Fibroblast of lung (primary cell): ENCODE measurements around the gene METTL5. TPM values are rescaled to one million over a fixed set of nuclear protein-coding genes. Genes with fewer than 3 reads are reported as not detected.

ENCODE experiments used
- DNase-seq, 2 donors: peaks; one replicate each; pipeline versions ENCODE4 v3.0.0 to v3.0.0-alpha.2; 2010; ENCODE audit warnings: low read depth in 2 of 2
- H2AFZ ChIP-seq: 2 replicates; pipeline ENCODE4 v1.5.1; 2012; ENCODE audit warnings: low read length, control low read depth, inconsistent platforms
- H3K27ac ChIP-seq: 2 replicates; pipeline ENCODE4 v1.5.1; 2011; ENCODE audit warnings: low read length, control low read depth; ENCODE audit not compliant: insufficient read depth
- H3K27me3 ChIP-seq: 2 replicates; pipeline ENCODE4 v1.5.1; 2011; ENCODE audit warnings: mild to moderate bottlenecking, low read length; ENCODE audit not compliant: control insufficient read depth, insufficient read depth
- H3K36me3 ChIP-seq: 2 replicates; pipeline ENCODE4 v1.5.1; 2011; ENCODE audit warnings: low read length; ENCODE audit not compliant: control insufficient read depth, insufficient read depth
- H3K4me1 ChIP-seq: 2 replicates; pipeline ENCODE4 v1.5.1; 2011; ENCODE audit warnings: low read length; ENCODE audit not compliant: control insufficient read depth, insufficient read depth; ENCODE audit errors: extremely low read depth
- H3K4me2 ChIP-seq: 2 replicates; pipeline ENCODE4 v1.5.1; 2011; ENCODE audit warnings: low read length, control low read depth; ENCODE audit not compliant: insufficient read depth; ENCODE audit errors: extremely low read depth
- H3K4me3 ChIP-seq, 4 experiments: fragments of 200-600 bp in 1 of 4; sonication (generic) in 1 of 4; replicated peaks in 1 of 4; 2 replicates each; pipeline ENCODE4 v1.5.1; 2011 to 2016; ENCODE audit warnings: low read length in 4 of 4, low read depth in 3 of 4, mild to moderate bottlenecking in 3 of 4, control low read depth in 2 of 4, inconsistent platforms in 1 of 4, mixed read lengths in 1 of 4; ENCODE audit not compliant: insufficient read depth in 1 of 4; ENCODE audit errors: control extremely low read depth in 1 of 4
- H3K79me2 ChIP-seq: 2 replicates; pipeline ENCODE4 v1.5.1; 2012; ENCODE audit warnings: mild to moderate bottlenecking, low read length, inconsistent platforms; ENCODE audit not compliant: control insufficient read depth, insufficient read depth
- H3K9ac ChIP-seq: 2 replicates; pipeline ENCODE4 v1.5.1; 2011; ENCODE audit warnings: mild to moderate bottlenecking, low read length, control low read depth; ENCODE audit not compliant: insufficient read depth
- H3K9me3 ChIP-seq: 2 replicates; pipeline ENCODE4 v1.5.1; 2012; ENCODE audit warnings: low read depth, low read length; ENCODE audit not compliant: control insufficient read depth, insufficient read depth
- H4K20me1 ChIP-seq: 2 replicates; pipeline ENCODE4 v1.5.1; 2011; ENCODE audit warnings: low read length; ENCODE audit not compliant: control insufficient read depth, insufficient read depth; ENCODE audit errors: extremely low read depth
- EZH2 ChIP-seq: IDR thresholded peaks from 2 replicates; pipeline ENCODE4 v1.5.1; 2012; ENCODE audit warnings: low read length, control low read depth, mild to moderate bottlenecking; ENCODE audit errors: missing control alignments
- polyA plus RNA-seq, 2 donors: library from polyadenylated mRNA; depleted of rRNA in 1 of 2; stranded (reverse) in 1 of 2; unstranded in 1 of 2; fragments of >200 nt; gene quantifications; 2 replicates each; pipeline ENCODE4 v1.2.1, GENCODE V29; 2011 to 2012; ENCODE audit warnings: missing spikeins in 1 of 2
- total RNA-seq: library from RNA; depleted of rRNA; stranded (reverse); fragments of >200 nt; gene quantifications from 2 replicates; pipeline ENCODE4 v1.2.1, GENCODE V29; 2014
- TF ChIP-seq, protein P1 (sequence below), 2 donors: IDR thresholded peaks in 1 of 2; conservative IDR thresholded peaks in 1 of 2; 1 replicate in 1 of 2; 2 replicates in 1 of 2; pipeline ENCODE4 v1.5.1; 2011 to 2012; ENCODE audit warnings: low read length in 2 of 2, control low read depth in 1 of 2, inconsistent platforms in 1 of 2, low read depth in 1 of 2, mild to moderate bottlenecking in 1 of 2

The METTL5 gene
- total and polyA plus RNA-seq, 2 donors (not counting 1 experiment from before 2014, with no cell fraction given) = 50.9 to 52.9 TPM

DNA sequence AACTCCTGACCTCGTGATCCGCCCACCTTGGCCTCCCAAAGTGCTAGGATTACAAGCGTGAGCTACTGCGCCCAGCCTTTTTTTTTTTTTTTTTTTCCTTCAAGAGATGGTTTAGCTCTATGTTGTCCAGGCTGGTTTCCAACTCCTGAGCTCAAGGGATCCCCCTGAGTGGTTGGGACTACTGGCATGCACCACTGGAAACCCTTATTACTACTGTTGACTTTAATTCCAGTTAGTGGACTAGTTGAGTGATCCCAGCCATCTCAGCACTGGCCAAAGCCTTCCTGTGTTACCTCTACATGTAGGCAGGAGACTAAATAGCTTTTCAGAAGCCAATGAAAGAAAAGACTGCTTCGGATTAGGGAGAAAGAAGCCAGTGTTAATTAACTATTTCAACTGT lies 34.1 kb downstream of the METTL5 start:
- H3K36me3 ChIP-seq = no peaks in the 10 kb centered on the region
- no peak overlapping the region for H2AFZ ChIP-seq
- H3K4me2 ChIP-seq = no peak overlapping the region
- TF ChIP-seq, protein P1, sequence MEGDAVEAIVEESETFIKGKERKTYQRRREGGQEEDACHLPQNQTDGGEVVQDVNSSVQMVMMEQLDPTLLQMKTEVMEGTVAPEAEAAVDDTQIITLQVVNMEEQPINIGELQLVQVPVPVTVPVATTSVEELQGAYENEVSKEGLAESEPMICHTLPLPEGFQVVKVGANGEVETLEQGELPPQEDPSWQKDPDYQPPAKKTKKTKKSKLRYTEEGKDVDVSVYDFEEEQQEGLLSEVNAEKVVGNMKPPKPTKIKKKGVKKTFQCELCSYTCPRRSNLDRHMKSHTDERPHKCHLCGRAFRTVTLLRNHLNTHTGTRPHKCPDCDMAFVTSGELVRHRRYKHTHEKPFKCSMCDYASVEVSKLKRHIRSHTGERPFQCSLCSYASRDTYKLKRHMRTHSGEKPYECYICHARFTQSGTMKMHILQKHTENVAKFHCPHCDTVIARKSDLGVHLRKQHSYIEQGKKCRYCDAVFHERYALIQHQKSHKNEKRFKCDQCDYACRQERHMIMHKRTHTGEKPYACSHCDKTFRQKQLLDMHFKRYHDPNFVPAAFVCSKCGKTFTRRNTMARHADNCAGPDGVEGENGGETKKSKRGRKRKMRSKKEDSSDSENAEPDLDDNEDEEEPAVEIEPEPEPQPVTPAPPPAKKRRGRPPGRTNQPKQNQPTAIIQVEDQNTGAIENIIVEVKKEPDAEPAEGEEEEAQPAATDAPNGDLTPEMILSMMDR (conservative IDR thresholded peaks at IDR 0.05 in 1 of 2, IDR thresholded peaks at IDR 0.05 in 1 of 2; ENCODE audit: low read depth in 1 of 2, low read length in 2 of 2) = no peak
- TF ChIP-seq EZH2 = no peak
- H3K79me2 ChIP-seq = no peaks in the 10 kb centered on the region
- no peak overlapping the region for H3K4me3 ChIP-seq
- no peaks in the 10 kb centered on the region for H3K9me3 ChIP-seq
- H3K27me3 ChIP-seq = no peaks in the 10 kb centered on the region
- no peaks in the 10 kb centered on the region for H3K4me1 ChIP-seq
- H3K9ac ChIP-seq = no peak overlapping the region
- no peaks in the 10 kb centered on the region for H4K20me1 ChIP-seq
- no peak overlapping the region for H3K27ac ChIP-seq
- DNase-seq = no peak

DNA sequence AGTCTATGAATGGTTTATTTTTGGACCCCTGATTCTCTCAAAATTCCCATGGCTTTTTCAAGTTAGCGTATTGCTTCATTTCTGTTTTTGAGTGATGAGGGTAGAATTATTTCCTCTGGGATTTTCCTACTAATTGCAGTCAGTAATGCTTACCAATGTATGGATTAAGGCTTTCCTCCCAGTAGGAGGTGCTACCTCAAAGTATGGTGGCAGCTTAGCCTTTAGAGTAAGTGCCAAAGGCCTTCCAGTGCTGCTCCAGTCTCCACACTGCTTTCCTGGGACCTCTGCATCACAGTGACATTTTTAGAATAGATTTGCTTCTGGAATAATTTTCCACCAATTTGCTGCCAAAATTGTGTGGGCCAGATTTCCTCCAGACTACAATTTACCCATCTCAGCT lies 42.2 kb downstream of the METTL5 start:
- Histone ChIP-seq H3K9me3 (no peaks in the 10 kb centered on the region), H3K4me2 (no peak overlapping the region), H4K20me1 (no peaks in the 10 kb centered on the region), H3K27me3 (no peaks in the 10 kb centered on the region), H3K27ac (no peak overlapping the region), H3K4me1 (no peaks in the 10 kb centered on the region), H3K79me2 (no peaks in the 10 kb centered on the region), H3K4me3 (no peak overlapping the region), H3K9ac (no peak overlapping the region), H2AFZ (no peak overlapping the region), H3K36me3 (no peaks in the 10 kb centered on the region)
- TF ChIP-seq, protein P1 (conservative IDR thresholded peaks at IDR 0.05 in 1 of 2, IDR thresholded peaks at IDR 0.05 in 1 of 2; ENCODE audit: low read depth in 1 of 2, low read length in 2 of 2) = no peak
- no peak for DNase-seq

DNA sequence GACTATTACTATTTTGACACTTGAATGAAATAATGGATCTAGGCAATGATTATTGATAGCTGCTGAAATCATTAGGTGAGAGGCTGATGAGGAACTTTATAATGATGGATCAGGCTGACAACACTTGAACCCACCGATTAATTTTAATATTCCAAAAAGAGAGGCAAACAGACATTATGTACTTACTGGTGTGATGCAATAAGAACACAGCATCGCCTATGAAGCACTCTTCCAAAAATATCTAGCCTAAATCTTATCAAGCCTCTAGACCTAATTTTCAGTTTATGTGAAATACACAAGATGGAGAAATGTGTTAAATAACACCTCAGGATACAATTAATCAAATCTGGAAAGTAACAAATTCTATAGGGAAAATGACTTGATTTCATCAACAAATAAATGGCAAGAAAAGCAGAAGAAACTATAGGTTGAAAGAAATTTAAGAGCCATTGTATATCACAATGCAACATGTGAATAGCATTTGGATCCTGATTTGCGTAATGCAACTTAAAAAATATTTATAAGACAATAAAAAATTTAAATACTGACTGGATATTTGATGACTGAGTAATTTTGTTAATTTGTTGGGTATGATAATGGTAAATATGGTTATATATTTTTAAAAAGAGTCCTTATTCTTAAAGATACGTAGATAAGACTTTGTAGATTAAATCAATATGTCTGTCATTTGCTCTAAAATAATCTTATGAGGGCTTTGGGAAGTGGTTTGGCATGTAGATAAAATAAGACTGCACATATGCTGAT lies 43.3 kb downstream of the METTL5 start:
- no peak overlapping the region for H3K27ac ChIP-seq

More for the DNA sequence above, 43.3 kb downstream of the METTL5 start:
- TF ChIP-seq EZH2 = no peak
- TF ChIP-seq, protein P1 (conservative IDR thresholded peaks at IDR 0.05 in 1 of 2, IDR thresholded peaks at IDR 0.05 in 1 of 2; ENCODE audit: low read depth in 1 of 2, low read length in 2 of 2) = no peak
- H3K4me3 ChIP-seq = no peak overlapping the region
- no peaks in the 10 kb centered on the region for H3K79me2 ChIP-seq
- no peaks in the 10 kb centered on the region for H3K36me3 ChIP-seq
- DNase-seq = no peak
- no peak overlapping the region for H2AFZ ChIP-seq
- no peaks in the 10 kb centered on the region for H4K20me1 ChIP-seq
- no peaks in the 10 kb centered on the region for H3K4me1 ChIP-seq
- H3K9ac ChIP-seq = no peak overlapping the region
- no peaks in the 10 kb centered on the region for H3K27me3 ChIP-seq
- no peaks in the 10 kb centered on the region for H3K9me3 ChIP-seq
- no peak overlapping the region for H3K4me2 ChIP-seq
